RWPE2 (cell line): ENCODE data around the gene USP15.

Experiments
- ATAC-seq: fragments of 200-7000 bp; cut with Tn5 transposase; 3 replicates; pipeline ENCODE4 v1.9.1; 2021; ENCODE audit warnings: low read depth
- DNase-seq: peaks from one replicate; pipeline ENCODE4 v3.0.0-alpha.2; 2020; ENCODE audit warnings: low spot score
- H3K27ac ChIP-seq: fragments of 450-650 bp; 2 replicates; pipeline ENCODE4 v1.5.1; 2017; ENCODE audit warnings: mild to moderate bottlenecking; ENCODE audit not compliant: poor library complexity, severe bottlenecking
- H3K27me3 ChIP-seq: fragments of 250-450 bp; sonication (Bioruptor Pico); 2 replicates; pipeline ENCODE4 v1.5.1; 2021; ENCODE audit warnings: mild to moderate bottlenecking, moderate library complexity; ENCODE audit not compliant: insufficient read depth, poor library complexity, severe bottlenecking
- H3K36me3 ChIP-seq: fragments of 250-450 bp; sonication (Bioruptor Pico); 2 replicates; pipeline ENCODE4 v1.5.1; 2020; ENCODE audit warnings: low read depth, mild to moderate bottlenecking, moderate library complexity
- H3K4me1 ChIP-seq: fragments of 250-450 bp; sonication (Bioruptor Pico); 2 replicates; pipeline ENCODE4 v1.5.1; 2021; ENCODE audit warnings: mild to moderate bottlenecking, moderate library complexity; ENCODE audit not compliant: insufficient read depth, poor library complexity, severe bottlenecking
- H3K4me3 ChIP-seq: fragments of 250-450 bp; sonication (Bioruptor Pico); 2 replicates; pipeline ENCODE4 v1.5.1; 2021; ENCODE audit warnings: mild to moderate bottlenecking, moderate library complexity; ENCODE audit not compliant: severe bottlenecking
- H3K9me3 ChIP-seq: fragments of 250-450 bp; sonication (Bioruptor Pico); 2 replicates; pipeline ENCODE4 v1.5.1; 2021; ENCODE audit warnings: mild to moderate bottlenecking, moderate library complexity; ENCODE audit not compliant: severe bottlenecking
- TF ChIP-seq, protein P1 (sequence below): fragments of 450-650 bp; IDR thresholded peaks from one replicate; pipeline ENCODE4 v1.5.1; 2017; ENCODE audit warnings: mild to moderate bottlenecking, moderate library complexity; ENCODE audit not compliant: poor library complexity, severe bottlenecking

Gene USP15

DNA sequence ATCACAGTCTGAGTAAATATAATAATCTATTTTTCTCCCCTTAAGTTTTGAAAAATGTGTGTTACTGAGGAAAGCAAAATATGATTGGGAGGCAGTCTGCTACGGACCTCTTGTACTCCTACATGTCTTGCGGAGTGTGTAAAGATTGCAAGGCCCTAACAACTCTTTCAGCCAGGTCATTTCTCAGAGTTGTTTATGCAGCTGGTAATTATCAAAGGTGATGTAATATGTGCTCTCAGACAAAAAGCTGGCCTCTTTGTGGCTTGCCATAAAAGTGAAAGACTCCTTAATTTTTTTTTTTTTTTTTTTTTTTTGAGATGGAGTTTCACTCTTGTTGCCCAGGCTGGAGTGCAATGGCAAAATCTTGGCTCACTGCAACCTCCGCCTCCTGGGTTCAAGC is 165.9 kb downstream of the USP15 start:
- Histone ChIP-seq H3K4me1 (no peaks in the 10 kb centered on the region), H3K9me3 (peaks cover 3% of the 10 kb centered on the region), H3K4me3 (no peak overlapping the region), H3K36me3 (no peaks in the 10 kb centered on the region), H3K27me3 (no peaks in the 10 kb centered on the region), H3K27ac (no peak overlapping the region)
- TF ChIP-seq, protein P1, sequence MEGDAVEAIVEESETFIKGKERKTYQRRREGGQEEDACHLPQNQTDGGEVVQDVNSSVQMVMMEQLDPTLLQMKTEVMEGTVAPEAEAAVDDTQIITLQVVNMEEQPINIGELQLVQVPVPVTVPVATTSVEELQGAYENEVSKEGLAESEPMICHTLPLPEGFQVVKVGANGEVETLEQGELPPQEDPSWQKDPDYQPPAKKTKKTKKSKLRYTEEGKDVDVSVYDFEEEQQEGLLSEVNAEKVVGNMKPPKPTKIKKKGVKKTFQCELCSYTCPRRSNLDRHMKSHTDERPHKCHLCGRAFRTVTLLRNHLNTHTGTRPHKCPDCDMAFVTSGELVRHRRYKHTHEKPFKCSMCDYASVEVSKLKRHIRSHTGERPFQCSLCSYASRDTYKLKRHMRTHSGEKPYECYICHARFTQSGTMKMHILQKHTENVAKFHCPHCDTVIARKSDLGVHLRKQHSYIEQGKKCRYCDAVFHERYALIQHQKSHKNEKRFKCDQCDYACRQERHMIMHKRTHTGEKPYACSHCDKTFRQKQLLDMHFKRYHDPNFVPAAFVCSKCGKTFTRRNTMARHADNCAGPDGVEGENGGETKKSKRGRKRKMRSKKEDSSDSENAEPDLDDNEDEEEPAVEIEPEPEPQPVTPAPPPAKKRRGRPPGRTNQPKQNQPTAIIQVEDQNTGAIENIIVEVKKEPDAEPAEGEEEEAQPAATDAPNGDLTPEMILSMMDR = no peak
- DNase-seq (no peak), ATAC-seq (no peak)

DNA sequence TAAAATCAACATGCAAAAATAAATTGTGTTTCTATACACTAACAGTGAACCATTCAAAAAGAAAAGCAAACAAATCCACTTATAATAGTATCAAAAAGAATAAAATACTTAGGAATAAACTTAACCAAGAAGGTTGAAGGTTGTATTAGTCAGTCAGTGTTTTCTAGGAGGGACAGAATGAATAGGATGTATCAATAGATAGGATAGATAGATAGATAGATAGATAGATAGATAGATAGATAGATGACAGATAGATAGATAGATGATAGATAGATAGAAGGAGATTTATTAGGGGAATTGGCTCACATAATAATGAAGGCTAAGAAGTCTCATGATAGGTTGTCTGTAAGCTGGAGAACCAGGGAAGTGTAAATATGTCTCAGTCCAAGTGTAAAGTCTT is 169.3 kb downstream of the USP15 start:
- H3K27ac ChIP-seq = no peak overlapping the region
- ATAC-seq (no peak), DNase-seq (no peak)
- H3K36me3 ChIP-seq = no peaks in the 10 kb centered on the region
- peaks cover 11% of the 10 kb centered on the region for H3K27me3 ChIP-seq
- TF ChIP-seq, protein P1 = no peak
- no peaks in the 10 kb centered on the region for H3K4me1 ChIP-seq
- no peak overlapping the region for H3K4me3 ChIP-seq
- peaks cover 3% of the 10 kb centered on the region for H3K9me3 ChIP-seq

DNA sequence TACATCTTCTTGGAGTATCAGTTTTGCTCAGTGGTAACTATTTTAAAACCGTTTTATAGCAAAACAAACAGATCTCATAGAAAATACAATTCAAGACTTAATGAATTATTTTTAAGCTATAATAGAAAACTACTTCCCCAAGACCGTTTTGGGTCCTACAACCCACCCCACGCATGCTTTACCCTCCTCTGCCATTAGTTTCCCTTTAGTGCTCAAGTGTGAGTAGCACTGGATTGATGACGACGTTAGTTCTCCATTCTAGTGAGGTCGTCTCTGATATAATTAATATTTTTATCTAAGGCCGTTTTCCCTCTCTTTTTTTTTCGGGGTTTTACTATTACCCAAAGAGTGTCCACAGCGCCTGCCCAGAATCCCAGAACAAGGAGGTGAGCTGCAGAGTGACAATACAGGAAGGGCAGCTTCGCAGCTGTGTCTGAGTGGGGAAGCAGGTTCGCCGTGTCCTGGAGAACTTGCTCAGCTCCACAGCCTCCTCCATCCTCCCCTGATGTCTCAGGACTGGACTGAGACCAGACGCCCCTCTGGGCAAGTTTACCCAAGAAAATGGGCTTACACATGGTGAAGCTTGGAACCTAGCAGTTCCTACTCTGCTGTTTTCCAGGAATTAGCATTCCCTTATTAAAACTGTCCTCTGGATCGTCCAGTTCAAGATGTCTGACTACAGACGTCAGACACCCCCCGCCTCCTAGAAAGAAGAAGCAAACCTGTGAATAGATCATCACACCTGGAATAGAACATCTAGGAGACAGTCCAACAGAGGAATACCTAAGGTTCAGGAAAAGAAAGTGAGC is 174.5 kb downstream of the USP15 start:
- Histone ChIP-seq H3K4me3 (peak overlapping the region; percentile 27), H3K4me1 (no peaks in the 10 kb centered on the region), H3K9me3 (no peaks in the 10 kb centered on the region), H3K27ac (no peak overlapping the region), H3K36me3 (no peaks in the 10 kb centered on the region), H3K27me3 (peaks cover 11% of the 10 kb centered on the region)
- TF ChIP-seq, protein P1 = no peak
- DNase-seq (no peak), ATAC-seq (peak; percentile 45)

DNA sequence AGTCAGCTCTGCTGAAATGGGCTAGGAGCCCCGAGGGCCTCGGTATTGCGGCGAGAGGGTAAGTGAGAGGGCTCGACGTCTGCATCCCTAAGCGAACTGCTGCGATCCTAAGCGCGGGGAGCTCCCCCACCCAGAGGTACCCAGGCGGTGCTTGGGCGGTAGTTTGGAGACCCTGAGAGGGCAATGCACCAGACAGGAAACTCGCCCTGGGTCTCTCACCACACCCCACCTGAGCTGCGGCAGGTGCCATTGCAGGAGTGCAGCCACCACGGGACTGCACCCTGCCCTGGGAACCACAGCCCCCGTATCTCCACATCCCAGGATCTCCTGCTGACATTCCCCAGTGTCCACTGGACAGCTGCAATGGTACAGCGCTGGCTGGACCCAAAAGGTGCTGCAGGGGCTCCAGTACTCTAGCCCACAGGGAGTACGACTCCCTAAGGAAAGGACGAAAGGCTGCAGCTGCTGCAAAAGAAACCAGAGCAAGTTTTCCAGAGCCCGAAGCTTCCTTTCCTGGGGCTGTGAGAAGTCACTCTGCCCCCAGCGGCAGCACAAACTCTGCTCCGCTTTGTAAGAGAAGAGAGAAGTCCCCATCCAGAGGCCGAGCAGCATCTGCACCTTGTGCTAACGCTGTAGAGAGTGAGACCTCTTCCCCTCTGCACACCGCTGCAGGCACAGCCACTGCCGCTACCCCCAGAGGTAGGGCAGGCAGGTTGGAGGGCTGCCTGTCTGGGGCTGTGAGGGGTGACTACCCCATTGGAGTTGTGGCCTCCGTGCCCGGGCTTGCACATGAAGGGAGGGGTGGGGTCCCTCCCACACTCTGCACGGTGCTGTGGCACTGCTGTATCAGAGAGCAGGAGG is 175.3 kb downstream of the USP15 start:
- peak overlapping the region; percentile 27 for H3K4me3 ChIP-seq
- ATAC-seq = peak; percentile 80

More for the DNA sequence above, 175.3 kb downstream of the USP15 start:
- H3K27ac ChIP-seq = no peak overlapping the region
- H3K36me3 ChIP-seq = no peaks in the 10 kb centered on the region
- H3K27me3 ChIP-seq = peaks cover 11% of the 10 kb centered on the region
- TF ChIP-seq, protein P1 = peak; percentile 55
- no peaks in the 10 kb centered on the region for H3K4me1 ChIP-seq
- DNase-seq = peak; percentile 57
- H3K9me3 ChIP-seq = no peaks in the 10 kb centered on the region
